H1 (cell line): ENCODE measurements around the gene JAG1. TPM values are rescaled to one million over a fixed set of nuclear protein-coding genes. Genes with fewer than 3 reads are reported as not detected.
A peak's percentile ranks its signal among the peaks of the same experiment; 100 is the strongest.

Experiments
- CTCF ChIA-PET: fragments of 300-600 bp; sonication (Branson Sonifier 250); formaldehyde crosslinking; loops from one replicate; lab custom pipeline; 2021; ENCODE audit not compliant: partially characterized antibody; lab: Charles Lee
- POLR2A ChIA-PET: fragments of 300-600 bp; sonication (Branson Sonifier 250); formaldehyde crosslinking; loops from one replicate; lab custom pipeline; 2021; ENCODE audit warnings: inconsistent platforms; ENCODE audit not compliant: partially characterized antibody; lab: Charles Lee
- DNase-seq, 2 experiments: peaks; one replicate each; pipeline versions ENCODE4 v3.0.0 to v3.0.0-alpha.2; 2010 to 2022; ENCODE audit warnings: low spot score in 2 of 2, low read depth in 1 of 2, mixed read lengths in 1 of 2
- FAIRE-seq: peaks from 2 replicates; lab custom pipeline; 2011; peaks lifted over from hg19 to GRCh38; lab: Jason Lieb, UNC
- H2AFZ ChIP-seq: 2 replicates; pipeline ENCODE4 v1.8.1; 2012; ENCODE audit warnings: low read length, inconsistent platforms
- H2AK5ac ChIP-seq: 2 replicates; pipeline ENCODE4 v1.6.1; 2013; ENCODE audit warnings: low read depth, low read length
- H2BK120ac ChIP-seq: replicated peaks from 2 replicates; pipeline ENCODE3; 2013; ENCODE audit warnings: low read depth, low read length, inconsistent platforms
- H2BK12ac ChIP-seq: 2 replicates; pipeline ENCODE4 v1.6.1; 2013; ENCODE audit warnings: low read depth, low read length
- H2BK15ac ChIP-seq: 2 replicates; pipeline ENCODE4 v1.6.1; 2013; ENCODE audit warnings: low read length
- H2BK20ac ChIP-seq: 2 replicates; pipeline ENCODE4 v1.6.1; 2013; ENCODE audit warnings: low read length
- H2BK5ac ChIP-seq: 2 replicates; pipeline ENCODE4 v1.6.1; 2013; ENCODE audit warnings: low read depth, low read length
- H3K14ac ChIP-seq: 2 replicates; pipeline ENCODE4 v1.6.1; 2013; ENCODE audit warnings: inconsistent platforms; ENCODE audit not compliant: insufficient read length
- H3K18ac ChIP-seq: 2 replicates; pipeline ENCODE4 v1.6.1; 2013; ENCODE audit warnings: low read length; ENCODE audit errors: extremely low read depth
- H3K23ac ChIP-seq: 2 replicates; pipeline ENCODE4 v1.6.1; 2013; ENCODE audit warnings: inconsistent platforms; ENCODE audit not compliant: insufficient read length
- H3K23me2 ChIP-seq: 2 replicates; pipeline ENCODE4 v1.6.1; 2013; ENCODE audit warnings: low read depth, low read length
- H3K27ac ChIP-seq: 2 replicates; pipeline ENCODE4 v1.6.1; 2011; ENCODE audit warnings: low read depth, low read length, inconsistent platforms
- H3K27me3 ChIP-seq, 4 experiments: replicated peaks in 1 of 4; 1 replicate in 1 of 4; 2 replicates in 3 of 4; pipeline versions ENCODE4 v1.6.1 to v1.8.1; 2011 to 2013; ENCODE audit warnings: low read length in 3 of 4, mild to moderate bottlenecking in 3 of 4, inconsistent platforms in 2 of 4, mixed read lengths in 2 of 4, moderate library complexity in 1 of 4; ENCODE audit not compliant: control insufficient read depth in 3 of 4, insufficient read depth in 3 of 4; ENCODE audit errors: extremely low read depth in 1 of 4
- H3K36me3 ChIP-seq, 4 experiments: 2 replicates each; pipeline versions ENCODE4 v1.6.1 to v1.8.1; 2011 to 2013; ENCODE audit warnings: mild to moderate bottlenecking in 4 of 4, low read length in 3 of 4, moderate library complexity in 2 of 4, control low read depth in 1 of 4, inconsistent platforms in 1 of 4; ENCODE audit not compliant: insufficient read depth in 4 of 4, control insufficient read depth in 2 of 4
- H3K4ac ChIP-seq: replicated peaks from 2 replicates; pipeline ENCODE3; 2013; ENCODE audit warnings: low read length, low read depth, mixed read lengths, inconsistent platforms; ENCODE audit not compliant: insufficient read length
- H3K4me1 ChIP-seq, 4 experiments: replicated peaks in 1 of 4; 1 replicate in 1 of 4; 2 replicates in 3 of 4; pipeline versions ENCODE4 v1.6.1 to v1.8.1; 2011 to 2013; ENCODE audit warnings: low read length in 3 of 4, inconsistent platforms in 2 of 4, mixed read lengths in 1 of 4; ENCODE audit not compliant: insufficient read depth in 4 of 4, control insufficient read depth in 3 of 4
- H3K4me2 ChIP-seq, 2 experiments: 2 replicates each; pipeline versions ENCODE4 v1.6.1 to v1.8.1; 2011 to 2013; ENCODE audit warnings: low read depth in 2 of 2, low read length in 2 of 2, control low read depth in 1 of 2, inconsistent platforms in 1 of 2, mild to moderate bottlenecking in 1 of 2; ENCODE audit not compliant: insufficient read depth in 1 of 2
- H3K4me3 ChIP-seq, 4 experiments: fragments of 200-600, 300-600 bp in 1 of 4; sonication (generic), shearing (Covaris generic), sonication (Bioruptor Twin) in 1 of 4; 2 replicates each; pipeline versions ENCODE4 v1.5.1 to v1.8.1; 2011 to 2016; ENCODE audit warnings: low read length in 4 of 4, low read depth in 3 of 4, control low read depth in 2 of 4, inconsistent platforms in 2 of 4, mild to moderate bottlenecking in 2 of 4, mixed read lengths in 1 of 4, moderate library complexity in 1 of 4; ENCODE audit not compliant: insufficient read depth in 2 of 4; ENCODE audit errors: extremely low read depth in 1 of 4
- H3K56ac ChIP-seq: replicated peaks from 2 replicates; pipeline ENCODE3; 2013; ENCODE audit warnings: low read depth, mild to moderate bottlenecking, mixed read lengths, low read length, inconsistent platforms; ENCODE audit not compliant: insufficient read length
- H3K79me1 ChIP-seq: 2 replicates; pipeline ENCODE4 v1.6.1; 2013; ENCODE audit warnings: low read depth, low read length, control low read depth
- H3K79me2 ChIP-seq, 2 experiments: 2 replicates each; pipeline versions ENCODE4 v1.6.1 to v1.8.1; 2012 to 2013; ENCODE audit warnings: low read length in 2 of 2, mild to moderate bottlenecking in 2 of 2, inconsistent platforms in 1 of 2; ENCODE audit not compliant: insufficient read depth in 2 of 2, control insufficient read depth in 1 of 2
- H3K9ac ChIP-seq, 4 experiments: replicated peaks in 1 of 4; 1 replicate in 1 of 4; 2 replicates in 3 of 4; pipeline versions ENCODE4 v1.6.1 to v1.8.1; 2011 to 2013; ENCODE audit warnings: low read depth in 3 of 4, low read length in 3 of 4, control low read depth in 2 of 4, mild to moderate bottlenecking in 2 of 4, moderate library complexity in 2 of 4, inconsistent platforms in 1 of 4; ENCODE audit errors: extremely low read depth in 1 of 4
- H3K9me3 ChIP-seq, 2 experiments: 2 replicates each; pipeline versions ENCODE4 v1.6.1 to v1.8.1; 2012 to 2013; ENCODE audit warnings: mild to moderate bottlenecking in 2 of 2, moderate library complexity in 2 of 2, control low read depth in 1 of 2, inconsistent platforms in 1 of 2, low read depth in 1 of 2, low read length in 1 of 2, mixed read lengths in 1 of 2; ENCODE audit not compliant: insufficient read depth in 2 of 2
- H4K20me1 ChIP-seq, 2 experiments: replicated peaks in 1 of 2; 2 replicates each; pipeline versions ENCODE3 to v1.8.1; 2011 to 2013; ENCODE audit warnings: inconsistent platforms in 2 of 2, low read length in 2 of 2, mild to moderate bottlenecking in 1 of 2; ENCODE audit not compliant: insufficient read depth in 2 of 2, control insufficient read depth in 1 of 2
- H4K5ac ChIP-seq: 2 replicates; pipeline ENCODE4 v1.6.1; 2013; ENCODE audit warnings: low read length, low read depth, mixed read lengths, inconsistent platforms; ENCODE audit not compliant: insufficient read length
- H4K8ac ChIP-seq: 2 replicates; pipeline ENCODE4 v1.8.0; 2013; ENCODE audit warnings: mild to moderate bottlenecking, moderate library complexity, low read length, inconsistent platforms; ENCODE audit not compliant: insufficient read depth; ENCODE audit errors: extremely low read depth
- H4K91ac ChIP-seq: replicated peaks from 2 replicates; pipeline ENCODE3; 2013; ENCODE audit warnings: low read length, mixed read lengths, inconsistent platforms; ENCODE audit not compliant: insufficient read length
- ATF2 ChIP-seq: IDR thresholded peaks from 2 replicates; pipeline ENCODE4 v1.6.1; 2012; ENCODE audit warnings: low read length, inconsistent platforms
- BRCA1 ChIP-seq: IDR thresholded peaks from 2 replicates; pipeline ENCODE4 v1.6.1; 2012; ENCODE audit warnings: low read depth, low read length, improper control_type of control experiment
- FOSL1 ChIP-seq: IDR thresholded peaks from 2 replicates; pipeline ENCODE4 v1.6.1; 2011; ENCODE audit warnings: mild to moderate bottlenecking, low read depth, low read length, moderate library complexity; ENCODE audit not compliant: insufficient read depth
- RXRA ChIP-seq: IDR thresholded peaks from 2 replicates; pipeline ENCODE4 v1.6.1; 2011; ENCODE audit warnings: low read depth, mild to moderate bottlenecking, low read length, moderate library complexity; ENCODE audit not compliant: insufficient read depth
- TAF7 ChIP-seq: optimal IDR thresholded peaks from 2 replicates; pipeline ENCODE3; 2011; ENCODE audit warnings: low read depth, mild to moderate bottlenecking, inconsistent platforms, low read length, moderate library complexity, borderline replicate concordance
- WGBS, 2 experiments: shearing (Covaris generic) in 1 of 2; methylation state at CpG; one replicate each; pipeline versions ENCODE4 v1.1.6 to v1.1.7; 2013 to 2015; ENCODE audit warnings: low lambda C conversion rate in 2 of 2, mixed read lengths in 2 of 2, inconsistent platforms in 1 of 2, low coverage in 1 of 2, missing lambda C conversion rate in 1 of 2; ENCODE audit not compliant: insufficient replicate concordance in 2 of 2, insufficient coverage in 1 of 2, insufficient read length in 1 of 2; ENCODE audit errors: extremely low coverage in 1 of 2, missing lambda C conversion rate in 1 of 2; 5-methylcytosine and 5-hydroxymethylcytosine counted together
- polyA plus RNA-seq, 7 experiments: library from polyadenylated mRNA; depleted of rRNA in 3 of 7; stranded (reverse) in 5 of 7; unstranded in 2 of 7; fragments of >200 nt in 5 of 7; fragments of 200-250 nt in 2 of 7; gene quantifications; 1 replicate in 5 of 7; 2 replicates in 1 of 7; 4 replicates in 1 of 7; pipeline versions ENCODE4 v1.2.1 to v1.2.3, GENCODE V29; 2011 to 2013; ENCODE audit warnings: missing spikeins in 2 of 7, mixed read lengths in 2 of 7
- total RNA-seq: library from RNA; stranded (reverse); fragmentation: NEBNext Ultra II Directional; extraction: Animal tissue kit (Norgen Biotek cat#: 25700); gene quantifications from 2 replicates; pipeline ENCODE4 v1.2.1, GENCODE V29; 2021

Gene JAG1
- total and polyA plus RNA-seq, 2 of the 8 experiments (the other 6 are each of a cell fraction or from before 2014, with no cell fraction given): 13.5 to 27.3 TPM

GRCh38 chr20:10632721-10633509 is 40.9 kb downstream of the JAG1 start:
- CTCF ChIA-PET: interaction anchor here (0.6 to 2.1 kb wide), 6 partner anchors 7 to 1016 kb away, joined by 3 to 8 read pairs (median 4); no protein-coding TSS in a partner anchor
- Histone ChIP-seq H3K4ac (no peak overlapping the region), H3K27me3 (no peaks in the 10 kb centered on the region; a peak in 1 of 7 replicates), H4K91ac (no peak overlapping the region), H2BK120ac (no peak overlapping the region), H3K9me3 (no peaks in the 10 kb centered on the region), H3K4me3 (no peak overlapping the region), H3K36me3 (no peaks in the 10 kb centered on the region; a peak in 1 of 8 replicates), H4K20me1 (no peaks in the 10 kb centered on the region), H3K56ac (no peak overlapping the region), H3K18ac (peak overlapping the region; percentile 29; the same call in 1 of the 2 replicates), H3K79me1 (peaks cover 3% of the 10 kb centered on the region), H3K79me2 (no peaks in the 10 kb centered on the region), H2AK5ac (no peak overlapping the region), H3K27ac (no peak overlapping the region), H2BK15ac (no peak overlapping the region; the same call in 1 of the 2 replicates), H3K9ac (no peak overlapping the region), H4K8ac (no peak overlapping the region), H3K4me2 (0 out of 4 replicates have a peak overlapping the region, but pooled peaks of 1 of the 2 experiments have one; percentile 5), H2BK20ac (0 out of 2 replicates have a peak overlapping the region, but pooled peaks have one; percentile 28), H3K14ac (no peak overlapping the region), H3K23me2 (no peaks in the 10 kb centered on the region; the same call in 1 of the 2 replicates), H3K23ac (no peak overlapping the region), H2AFZ (no peak overlapping the region), H3K4me1 (peaks cover 13 to 35% (median 24%) of the 10 kb centered on the region in 4 experiments), H4K5ac (no peak overlapping the region), H2BK12ac (peak overlapping the region; percentile 13; the same call in 1 of the 2 replicates), H2BK5ac (no peak overlapping the region)
- FAIRE-seq (no peak), DNase-seq (no peak)
- POLR2A ChIA-PET: interaction anchor here (1.0 kb wide), 2 partner anchors 7 to 12 kb away, joined by 3 to 4 read pairs; no protein-coding TSS in a partner anchor
- WGBS, 2 experiments: 90% methylated on average over 13 of the region's 13 CpGs; no CpG with 5 or more reads in 1 of the 2 experiments
- TF ChIP-seq RXRA: no peak
- TF ChIP-seq TAF7: no peak
- no peak for TF ChIP-seq BRCA1
- TF ChIP-seq ATF2: no peak
- TF ChIP-seq FOSL1: no peak
